Activated naive CD4-positive, alpha-beta T cell treated with anti-CD3 and anti-CD28 coated beads for 36 hours (primary cell): ENCODE results near the gene PDCL3. TPM values are rescaled to one million over a fixed set of nuclear protein-coding genes. Genes with fewer than 3 reads are reported as not detected.

ENCODE experiments used
- CTCF ChIA-PET: fragments of 350-600 bp; sonication (Branson Sonifier 250); formaldehyde crosslinking; loops from one replicate; lab custom pipeline; 2021; ENCODE audit warnings: antibody characterized with exemption; lab: Charles Lee
- DNase-seq: peaks from one replicate; pipeline ENCODE4 v3.0.0-alpha.2; 2020
- H3K27ac Mint-ChIP-seq: one replicate; pipeline ENCODE4 v1.8.0; 2021; ENCODE audit warnings: mild to moderate bottlenecking, mixed read lengths
- H3K27me3 Mint-ChIP-seq: one replicate; pipeline ENCODE4 v1.8.0; 2021; ENCODE audit warnings: low read depth, mixed read lengths
- H3K36me3 Mint-ChIP-seq: one replicate; pipeline ENCODE4 v1.8.0; 2021; ENCODE audit warnings: low read depth, mixed read lengths
- H3K4me1 Mint-ChIP-seq: one replicate; pipeline ENCODE4 v1.8.0; 2021; ENCODE audit warnings: low read depth, mixed read lengths
- H3K4me3 Mint-ChIP-seq: one replicate; pipeline ENCODE4 v1.8.0; 2021; ENCODE audit warnings: mild to moderate bottlenecking, moderate library complexity, mixed read lengths
- H3K9me3 Mint-ChIP-seq: one replicate; pipeline ENCODE4 v1.8.0; 2021; ENCODE audit warnings: mixed read lengths
- intact Hi-C: fragments of 100-400 bp; cut with micrococcal nuclease; formaldehyde crosslinking; loops from one replicate; pipeline ENCODE4 v1.15.1; 2023
- total RNA-seq, 2 experiments: library from RNA; stranded (reverse); gene quantifications; one replicate each; pipeline ENCODE4 v1.2.3, GENCODE V29; 2021

PDCL3 gene
- total RNA-seq, 2 experiments from 2014 or later = 42.2 to 42.8 TPM

DNA sequence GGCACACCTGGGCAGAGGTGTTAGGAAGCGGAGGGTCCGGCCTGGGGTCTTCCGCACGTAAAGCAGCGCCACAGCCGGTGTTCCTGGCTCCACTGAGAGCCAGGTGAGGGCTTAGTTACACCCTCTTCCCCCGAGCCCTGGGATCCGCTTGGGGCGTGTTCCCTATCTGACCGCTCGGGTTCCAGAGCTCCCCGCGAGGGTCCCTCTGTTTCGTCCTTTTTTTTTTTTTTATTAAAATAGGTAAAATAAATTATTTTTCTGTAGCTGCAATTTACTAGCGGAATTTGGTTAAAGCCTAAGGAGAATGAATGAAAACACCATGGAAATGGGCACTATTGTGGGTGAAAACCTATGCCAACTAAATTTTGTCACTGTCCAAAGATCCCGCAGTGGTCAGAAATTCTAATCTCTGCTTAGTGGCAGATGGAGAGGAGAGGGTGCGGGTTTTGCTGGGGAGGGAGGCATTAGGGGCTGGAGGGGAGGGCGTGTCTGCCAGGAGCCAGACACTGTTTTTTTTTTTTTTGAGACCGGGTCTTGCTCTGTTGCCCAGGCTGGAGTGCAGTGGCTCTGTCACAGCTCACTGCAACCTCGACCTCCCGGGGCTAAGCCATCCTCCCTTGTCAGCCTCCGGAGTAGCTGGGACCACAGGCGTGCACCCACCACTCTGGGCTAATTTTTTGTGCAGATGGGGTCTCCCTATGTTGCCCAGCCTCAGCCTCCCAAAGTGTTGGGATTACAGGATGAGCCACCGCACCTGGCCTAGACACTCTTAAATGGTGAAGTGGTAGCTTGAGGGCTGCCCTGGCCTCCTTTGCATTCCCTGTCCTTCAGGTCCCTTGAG lies 834 bp downstream of the PDCL3 start:
- intact Hi-C loops = loop anchor here (2.0 to 5.0 kb wide), 7 partner anchors 25 to 1227 kb away; partner anchors contain the start of genes CHST10, EIF5B, TBC1D8 and TXNDC9
- no peak for DNase-seq
- Mint-ChIP-seq H3K4me1 (peaks cover 44% of the 10 kb centered on the region), H3K36me3 (peaks cover 15% of the 10 kb centered on the region), H3K4me3 (peak overlapping the region; percentile 93), H3K27ac (peak overlapping the region; percentile 70), H3K9me3 (no peaks in the 10 kb centered on the region), H3K27me3 (no peaks in the 10 kb centered on the region)
- CTCF ChIA-PET = interaction anchor here (1.2 to 1.6 kb wide), 2 partner anchors 17 to 46 kb away, joined by 3 to 6 read pairs; no protein-coding TSS in a partner anchor

DNA sequence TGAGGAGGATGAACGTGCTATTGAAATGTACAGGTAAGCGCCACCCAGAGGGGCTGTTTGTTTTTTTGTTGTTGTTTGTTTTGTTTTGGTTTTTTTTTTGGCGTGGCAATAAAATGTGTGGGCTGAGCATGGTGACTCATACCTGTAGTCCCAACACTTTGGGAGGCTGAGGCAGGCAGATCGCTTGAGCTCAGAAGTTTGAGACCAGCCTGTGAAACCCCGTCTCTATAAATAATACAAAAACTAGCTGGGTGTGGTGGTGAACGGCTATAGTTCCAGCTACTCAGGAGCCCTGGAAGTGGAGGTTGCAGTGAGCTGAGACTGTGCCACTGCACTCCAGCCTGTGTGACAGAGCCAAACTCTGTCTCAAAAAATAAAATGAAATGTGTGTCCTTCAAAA lies 6.2 kb downstream of the PDCL3 start:
- intact Hi-C loops = no loop called here
- CTCF ChIA-PET = no interaction called here
- Mint-ChIP-seq H3K27me3 (no peaks in the 10 kb centered on the region), H3K4me1 (peaks cover 17% of the 10 kb centered on the region), H3K36me3 (peaks cover 32% of the 10 kb centered on the region), H3K27ac (no peak overlapping the region), H3K9me3 (no peaks in the 10 kb centered on the region), H3K4me3 (no peak overlapping the region)
- DNase-seq = no peak

GRCh38 chr2:100571668-100572067 lies 8.9 kb downstream of the PDCL3 start:
- H3K36me3 Mint-ChIP-seq = peaks cover 35% of the 10 kb centered on the region
- intact Hi-C loops = no loop called here
- no peak overlapping the region for H3K4me3 Mint-ChIP-seq
- H3K27me3 Mint-ChIP-seq = no peaks in the 10 kb centered on the region
- CTCF ChIA-PET = interaction anchor here (1.0 kb wide), 1 partner anchor 9 kb away, joined by 3 read pairs; no protein-coding TSS in a partner anchor
- no peak for DNase-seq
- H3K4me1 Mint-ChIP-seq = peaks cover 2% of the 10 kb centered on the region
- H3K9me3 Mint-ChIP-seq = no peaks in the 10 kb centered on the region
- H3K27ac Mint-ChIP-seq = no peak overlapping the region

GRCh38 chr2:100577777-100578176 lies 15.0 kb downstream of the PDCL3 start:
- peaks cover 14% of the 10 kb centered on the region for H3K36me3 Mint-ChIP-seq
- no peaks in the 10 kb centered on the region for H3K9me3 Mint-ChIP-seq
- H3K4me3 Mint-ChIP-seq = no peak overlapping the region
- H3K27me3 Mint-ChIP-seq = no peaks in the 10 kb centered on the region
- DNase-seq = no peak
- H3K4me1 Mint-ChIP-seq = peaks cover 26% of the 10 kb centered on the region
- CTCF ChIA-PET = no interaction called here
- no peak overlapping the region for H3K27ac Mint-ChIP-seq
- intact Hi-C loops = no loop called here

GRCh38 chr2:100580367-100581276 lies 17.8 kb downstream of the PDCL3 start:
- Mint-ChIP-seq H3K36me3 (peaks cover 6% of the 10 kb centered on the region), H3K9me3 (no peaks in the 10 kb centered on the region), H3K4me3 (peak overlapping the region; percentile 56), H3K27ac (peak overlapping the region; percentile 93), H3K27me3 (no peaks in the 10 kb centered on the region), H3K4me1 (peaks cover 40% of the 10 kb centered on the region)
- intact Hi-C loops = loop anchor here (1.0 to 10.0 kb wide), 3 partner anchors 8 to 516 kb away; partner anchors contain the start of gene PDCL3
- CTCF ChIA-PET = interaction anchor here (0.6 to 2.1 kb wide), 8 partner anchors 8 to 153 kb away, joined by 3 to 15 read pairs (median 4); partner anchors contain the start of gene PDCL3
- DNase-seq = peak; percentile 62

- no peaks in the 10 kb centered on the region for H3K9me3 Mint-ChIP-seq
- peaks cover 6% of the 10 kb centered on the region for H3K36me3 Mint-ChIP-seq
- H3K4me1 Mint-ChIP-seq = peaks cover 40% of the 10 kb centered on the region
- peak overlapping the region; percentile 56 for H3K4me3 Mint-ChIP-seq
- DNase-seq = no peak
- CTCF ChIA-PET = interaction anchor here (0.6 to 2.1 kb wide), 5 partner anchors 13 to 151 kb away, joined by 4 to 15 read pairs (median 4); no protein-coding TSS in a partner anchor
- H3K27me3 Mint-ChIP-seq = no peaks in the 10 kb centered on the region
- intact Hi-C loops = loop anchor here (1.0 to 10.0 kb wide), 2 partner anchors 19 to 516 kb away; partner anchors contain the start of gene PDCL3
- H3K27ac Mint-ChIP-seq = peak overlapping the region; percentile 93
Observed at GRCh38 chr2:100581277-100581612, 18.5 kb downstream of the PDCL3 start.

- Mint-ChIP-seq H3K4me3 (no peak overlapping the region), H3K4me1 (peaks cover 49% of the 10 kb centered on the region), H3K27me3 (no peaks in the 10 kb centered on the region), H3K36me3 (no peaks in the 10 kb centered on the region), H3K27ac (no peak overlapping the region), H3K9me3 (no peaks in the 10 kb centered on the region)
- intact Hi-C loops = loop anchor here (5.0 to 10.0 kb wide), 2 partner anchors 520 to 722 kb away; partner anchors contain the start of gene RNF149
- CTCF ChIA-PET = no interaction called here
- no peak for DNase-seq
Observed at GRCh38 chr2:100584816-100585215, 22.0 kb downstream of the PDCL3 start.

GRCh38 chr2:100588071-100588786 lies 25.4 kb downstream of the PDCL3 start:
- H3K36me3 Mint-ChIP-seq = no peaks in the 10 kb centered on the region
- H3K4me1 Mint-ChIP-seq = peaks cover 31% of the 10 kb centered on the region
- no peaks in the 10 kb centered on the region for H3K27me3 Mint-ChIP-seq
- H3K9me3 Mint-ChIP-seq = no peaks in the 10 kb centered on the region
- peak overlapping the region; percentile 17 for H3K4me3 Mint-ChIP-seq
- CTCF ChIA-PET = interaction anchor here (1.0 kb wide), 1 partner anchor 18 kb away, joined by 5 read pairs; no protein-coding TSS in a partner anchor
- peak; percentile 34 for DNase-seq
- H3K27ac Mint-ChIP-seq = peak overlapping the region; percentile 54
- intact Hi-C loops = loop anchor here (1.0 to 10.0 kb wide), 5 partner anchors 8 to 719 kb away; partner anchors contain the start of genes PDCL3 and RNF149

GRCh38 chr2:100589527-100589926 lies 26.7 kb downstream of the PDCL3 start:
- Mint-ChIP-seq H3K27me3 (no peaks in the 10 kb centered on the region), H3K4me3 (no peak overlapping the region), H3K9me3 (no peaks in the 10 kb centered on the region), H3K27ac (peak overlapping the region; percentile 11), H3K4me1 (peaks cover 33% of the 10 kb centered on the region), H3K36me3 (no peaks in the 10 kb centered on the region)
- intact Hi-C loops = loop anchor here (2.0 to 10.0 kb wide), 4 partner anchors 27 to 718 kb away; partner anchors contain the start of genes PDCL3 and RNF149
- CTCF ChIA-PET = no interaction called here
- no peak for DNase-seq

DNA sequence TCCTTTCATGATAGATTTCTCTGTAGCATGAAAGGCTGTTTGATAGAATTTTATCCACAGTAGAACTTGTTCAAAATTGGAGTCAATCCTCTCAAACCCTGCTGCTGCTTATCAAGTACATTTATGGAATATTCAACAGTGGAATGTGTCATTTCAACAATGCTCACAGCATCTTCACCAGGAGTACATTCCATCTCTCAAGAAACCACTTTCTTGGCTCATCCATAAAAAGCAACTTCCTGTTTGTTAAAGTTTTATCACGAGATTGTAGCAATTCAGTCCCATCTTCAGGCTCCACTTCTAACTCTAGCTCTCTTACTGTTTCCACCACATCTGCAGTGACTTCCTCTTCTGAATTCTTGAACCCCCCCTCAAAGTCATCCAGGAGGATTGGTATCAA lies 29.4 kb downstream of the PDCL3 start:
- Mint-ChIP-seq H3K4me1 (peaks cover 31% of the 10 kb centered on the region), H3K36me3 (no peaks in the 10 kb centered on the region), H3K9me3 (no peaks in the 10 kb centered on the region), H3K4me3 (no peak overlapping the region), H3K27me3 (no peaks in the 10 kb centered on the region), H3K27ac (no peak overlapping the region)
- DNase-seq = no peak
- intact Hi-C loops = no loop called here
- CTCF ChIA-PET = interaction anchor here (0.6 to 0.7 kb wide), 2 partner anchors 99 to 153 kb away, joined by 3 to 8 read pairs; no protein-coding TSS in a partner anchor

GRCh38 chr2:100596465-100596864 lies 33.7 kb downstream of the PDCL3 start:
- Mint-ChIP-seq H3K27ac (no peak overlapping the region), H3K36me3 (no peaks in the 10 kb centered on the region), H3K4me3 (no peak overlapping the region), H3K9me3 (no peaks in the 10 kb centered on the region), H3K27me3 (no peaks in the 10 kb centered on the region), H3K4me1 (peaks cover 17% of the 10 kb centered on the region)
- intact Hi-C loops = no loop called here
- DNase-seq = no peak
- CTCF ChIA-PET = no interaction called here
